ENCODE measurements around the gene PDE4B.

DNA sequence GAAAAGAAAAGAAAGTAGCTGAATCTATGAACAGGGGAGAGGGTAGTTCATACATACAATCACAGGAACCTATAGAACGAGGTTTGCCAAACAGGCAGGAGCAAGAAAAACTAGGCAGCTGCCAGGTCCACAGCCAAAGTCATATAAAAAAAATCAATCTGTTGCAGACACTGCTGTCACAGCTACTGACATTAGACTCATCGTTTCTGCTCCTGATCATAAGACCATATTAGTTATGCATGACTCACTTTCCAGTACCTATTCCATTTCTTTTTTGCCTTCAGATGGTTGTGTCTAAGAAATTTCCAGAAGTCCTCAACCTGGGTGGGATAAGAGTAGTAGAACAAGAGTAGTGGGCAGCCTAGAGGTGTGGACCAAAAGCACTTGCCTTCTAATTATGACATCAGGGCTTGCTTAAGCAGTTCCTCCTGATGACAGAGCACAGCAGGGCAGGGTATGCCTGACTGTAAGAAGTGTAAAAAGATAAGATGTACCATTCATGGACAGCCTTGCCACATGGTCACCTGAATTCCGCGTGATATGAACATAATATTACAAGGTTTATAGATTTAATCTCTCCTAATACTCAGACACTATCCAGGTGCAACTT is 418.0 kb downstream of the PDE4B start:
- TF ChIP-seq, protein P1, sequence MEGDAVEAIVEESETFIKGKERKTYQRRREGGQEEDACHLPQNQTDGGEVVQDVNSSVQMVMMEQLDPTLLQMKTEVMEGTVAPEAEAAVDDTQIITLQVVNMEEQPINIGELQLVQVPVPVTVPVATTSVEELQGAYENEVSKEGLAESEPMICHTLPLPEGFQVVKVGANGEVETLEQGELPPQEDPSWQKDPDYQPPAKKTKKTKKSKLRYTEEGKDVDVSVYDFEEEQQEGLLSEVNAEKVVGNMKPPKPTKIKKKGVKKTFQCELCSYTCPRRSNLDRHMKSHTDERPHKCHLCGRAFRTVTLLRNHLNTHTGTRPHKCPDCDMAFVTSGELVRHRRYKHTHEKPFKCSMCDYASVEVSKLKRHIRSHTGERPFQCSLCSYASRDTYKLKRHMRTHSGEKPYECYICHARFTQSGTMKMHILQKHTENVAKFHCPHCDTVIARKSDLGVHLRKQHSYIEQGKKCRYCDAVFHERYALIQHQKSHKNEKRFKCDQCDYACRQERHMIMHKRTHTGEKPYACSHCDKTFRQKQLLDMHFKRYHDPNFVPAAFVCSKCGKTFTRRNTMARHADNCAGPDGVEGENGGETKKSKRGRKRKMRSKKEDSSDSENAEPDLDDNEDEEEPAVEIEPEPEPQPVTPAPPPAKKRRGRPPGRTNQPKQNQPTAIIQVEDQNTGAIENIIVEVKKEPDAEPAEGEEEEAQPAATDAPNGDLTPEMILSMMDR (conservative IDR thresholded peaks at IDR 0.05; ENCODE audit: low read length), result no peak
- no peak for TF ChIP-seq EZH2phosphoT487 (IDR thresholded peaks at IDR 0.05; ENCODE audit: borderline replicate concordance, low read depth, low read length)
